ENCODE measurements around the gene GALNTL6.

DNA sequence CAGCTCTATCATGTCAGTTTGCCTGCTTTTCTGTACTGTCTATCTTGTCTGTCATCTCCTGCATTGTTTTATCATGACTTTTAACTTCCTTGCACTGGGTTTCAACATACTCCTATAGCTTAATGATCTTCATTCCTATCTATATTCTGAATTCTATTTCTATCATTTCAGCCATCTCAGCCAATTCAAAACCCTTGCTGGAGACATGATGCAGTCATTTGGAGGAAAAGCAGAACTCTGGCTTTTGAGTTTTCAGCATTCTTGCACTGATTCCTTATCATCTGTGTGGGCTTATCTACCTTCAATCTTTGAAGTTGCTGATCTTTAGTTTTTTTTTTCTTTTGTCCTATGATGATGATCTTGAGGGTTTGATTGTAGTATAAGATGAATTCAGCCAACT, 861.6 kb downstream of the GALNTL6 start:
- TF ChIP-seq, protein P1, sequence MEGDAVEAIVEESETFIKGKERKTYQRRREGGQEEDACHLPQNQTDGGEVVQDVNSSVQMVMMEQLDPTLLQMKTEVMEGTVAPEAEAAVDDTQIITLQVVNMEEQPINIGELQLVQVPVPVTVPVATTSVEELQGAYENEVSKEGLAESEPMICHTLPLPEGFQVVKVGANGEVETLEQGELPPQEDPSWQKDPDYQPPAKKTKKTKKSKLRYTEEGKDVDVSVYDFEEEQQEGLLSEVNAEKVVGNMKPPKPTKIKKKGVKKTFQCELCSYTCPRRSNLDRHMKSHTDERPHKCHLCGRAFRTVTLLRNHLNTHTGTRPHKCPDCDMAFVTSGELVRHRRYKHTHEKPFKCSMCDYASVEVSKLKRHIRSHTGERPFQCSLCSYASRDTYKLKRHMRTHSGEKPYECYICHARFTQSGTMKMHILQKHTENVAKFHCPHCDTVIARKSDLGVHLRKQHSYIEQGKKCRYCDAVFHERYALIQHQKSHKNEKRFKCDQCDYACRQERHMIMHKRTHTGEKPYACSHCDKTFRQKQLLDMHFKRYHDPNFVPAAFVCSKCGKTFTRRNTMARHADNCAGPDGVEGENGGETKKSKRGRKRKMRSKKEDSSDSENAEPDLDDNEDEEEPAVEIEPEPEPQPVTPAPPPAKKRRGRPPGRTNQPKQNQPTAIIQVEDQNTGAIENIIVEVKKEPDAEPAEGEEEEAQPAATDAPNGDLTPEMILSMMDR (IDR thresholded peaks at IDR 0.05), result no peak
- no peak for TF ChIP-seq POLR2A (IDR thresholded peaks at IDR 0.05)

Data from Peyer's patch (tissue), 4 donors.